HG02623 (cell line): ENCODE measurements around the gene SOAT1.
"Not testable (repeated sequence)": the region's sequence is repeated elsewhere in the genome, so short reads cannot be mapped to it uniquely, and the experiment has no call there.

Experiments used
- ATAC-seq: cut with Tn5 transposase; IDR thresholded peaks from one replicate; pipeline ENCODE4 v1.9.1; 2021; ENCODE audit warnings: moderate library complexity; ENCODE audit not compliant: unreplicated experiment

Gene SOAT1

DNA sequence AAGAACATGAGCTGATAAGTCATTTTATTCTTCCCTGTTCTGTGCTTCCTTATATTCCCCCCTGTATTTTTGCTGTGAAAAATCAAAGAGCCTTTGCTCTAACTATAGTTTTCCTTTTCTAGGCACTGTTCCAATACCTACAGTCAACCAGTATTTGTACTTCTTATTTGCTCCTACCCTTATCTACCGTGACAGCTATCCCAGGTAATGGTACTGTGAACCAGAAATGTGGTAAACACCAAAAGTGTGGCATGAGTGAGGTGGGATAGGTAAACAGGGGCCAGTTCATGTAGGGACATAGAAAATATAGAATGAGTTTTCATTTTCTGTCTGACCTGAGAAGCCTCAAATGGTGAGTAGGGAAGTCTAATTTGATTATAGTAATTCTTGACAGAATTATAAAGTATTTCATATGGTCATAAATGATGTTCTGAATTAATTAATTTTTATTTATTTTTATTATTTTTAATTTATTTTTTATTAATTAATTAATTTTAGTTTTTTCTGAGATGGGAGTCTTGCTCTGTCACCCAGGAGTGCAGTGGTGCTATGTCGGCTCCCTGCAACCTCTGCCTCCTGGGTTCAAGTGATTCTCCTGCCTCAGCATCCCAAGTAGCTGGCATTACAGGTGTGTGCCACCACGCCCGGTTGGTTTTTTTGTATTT, 49.3 kb downstream of the SOAT1 start:
- no peak for ATAC-seq

DNA sequence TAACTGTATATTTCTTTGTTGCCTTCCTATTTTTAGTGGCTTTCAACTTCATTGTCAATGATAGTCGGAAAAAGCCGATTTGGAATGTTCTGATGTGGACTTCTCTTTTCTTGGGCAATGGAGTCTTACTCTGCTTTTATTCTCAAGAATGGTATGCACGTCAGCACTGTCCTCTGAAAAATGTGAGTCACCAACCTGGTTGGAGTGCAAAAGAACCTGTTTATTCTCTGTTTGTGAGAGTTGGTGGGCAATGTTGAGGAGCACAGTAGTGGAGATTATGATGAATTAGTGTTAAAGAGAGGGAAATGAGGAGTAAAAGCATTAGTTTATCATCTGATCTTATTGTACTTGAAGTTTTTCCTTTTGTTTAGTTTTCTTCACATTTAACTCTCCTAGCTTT, 57.7 kb downstream of the SOAT1 start:
- no peak for ATAC-seq

DNA sequence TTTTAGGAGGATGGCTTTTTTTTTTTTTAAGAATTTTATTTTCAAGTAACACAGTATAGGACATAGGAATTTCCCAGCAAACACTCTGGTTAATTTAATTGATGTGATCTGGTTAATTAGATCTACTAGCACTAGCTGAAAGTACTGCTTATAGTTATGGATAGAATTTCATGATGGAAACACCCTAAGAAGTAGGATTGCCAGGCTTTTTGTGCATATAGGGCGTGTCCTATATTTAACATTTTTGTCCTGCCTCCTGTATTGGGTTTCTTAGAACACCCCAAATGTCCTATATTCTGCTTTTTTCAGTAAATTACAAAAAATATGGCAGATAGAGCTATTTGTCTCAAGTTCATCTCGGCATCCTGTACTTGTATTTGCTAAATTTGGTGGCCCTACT, 58.6 kb downstream of the SOAT1 start:
- no peak for ATAC-seq

DNA sequence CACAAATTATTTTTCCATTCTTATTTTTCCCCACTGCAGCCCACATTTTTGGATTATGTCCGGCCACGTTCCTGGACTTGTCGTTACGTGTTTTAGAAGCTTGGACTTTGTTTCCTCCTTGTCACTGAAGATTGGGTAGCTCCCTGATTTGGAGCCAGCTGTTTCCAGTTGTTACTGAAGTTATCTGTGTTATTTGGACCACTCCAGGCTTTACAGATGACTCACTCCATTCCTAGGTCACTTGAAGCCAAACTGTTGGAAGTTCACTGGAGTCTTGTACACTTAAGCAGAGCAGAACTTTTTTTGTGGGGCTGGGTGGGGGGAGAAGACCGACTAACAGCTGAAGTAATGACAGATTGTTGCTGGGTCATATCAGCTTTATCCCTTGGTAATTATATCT, 59.9 kb downstream of the SOAT1 start:
- no peak for ATAC-seq

DNA sequence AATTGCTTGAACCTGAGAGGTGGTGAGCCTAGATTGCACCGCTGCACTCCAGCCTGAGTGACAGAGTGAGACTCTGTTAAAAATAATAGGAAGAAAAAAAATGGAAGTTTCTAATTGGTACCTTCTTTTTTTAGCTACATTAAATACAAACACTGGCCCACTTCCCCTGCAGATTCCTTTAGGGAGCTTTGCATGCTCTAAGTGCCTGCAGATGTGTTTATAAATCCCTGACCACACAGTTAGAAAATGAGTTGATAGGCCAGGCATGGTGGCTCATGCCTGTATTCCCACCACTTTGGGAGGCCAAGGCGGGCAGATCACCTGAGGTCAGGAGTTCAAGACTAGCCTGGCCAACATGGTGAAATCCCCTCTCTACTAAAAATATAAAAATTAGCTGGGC, 68.0 kb downstream of the SOAT1 start:
- ATAC-seq: not testable (repeated sequence)

DNA sequence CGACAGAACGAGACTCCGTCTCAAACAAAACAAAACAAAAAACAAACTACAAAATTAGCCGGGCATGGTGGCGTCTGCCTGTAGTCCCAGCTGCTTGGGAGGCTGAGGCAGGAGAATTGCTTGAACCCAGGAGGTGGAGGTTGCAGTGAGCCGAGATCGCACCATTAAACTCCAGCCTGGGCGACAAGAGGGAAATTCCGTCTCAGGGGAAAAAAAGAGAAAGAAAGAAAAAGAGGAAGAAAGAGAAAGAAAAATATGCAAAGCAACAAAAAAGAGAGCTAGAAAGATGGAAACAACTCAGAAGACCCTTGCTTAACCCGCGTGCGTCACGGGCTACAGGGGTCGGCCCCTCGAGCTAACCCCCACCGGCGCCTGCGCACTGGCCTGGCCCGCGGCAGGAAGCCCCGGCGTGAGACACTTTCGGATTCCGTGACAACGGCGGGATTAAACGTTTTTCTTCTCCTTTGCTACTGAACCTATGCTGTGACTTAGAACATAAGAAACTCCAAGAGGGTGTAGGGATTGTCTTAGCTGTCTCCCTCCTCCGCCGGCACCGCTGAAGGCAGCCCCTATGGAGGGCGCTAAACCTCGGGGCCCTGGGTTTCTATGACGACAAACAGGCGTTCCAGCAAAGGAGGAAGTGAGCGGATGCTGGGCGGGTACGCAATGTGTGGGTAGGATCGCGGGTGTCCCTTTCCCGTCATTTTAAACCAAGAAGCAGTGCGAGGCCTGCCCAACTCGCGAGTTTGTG, 71.9 kb downstream of the SOAT1 start, which contains the start of gene AXDND1:
Gene AXDND1, plus strand, starts transcription at position 630 of the 751 bp plus-strand sequence. CDS start 539 bp downstream, outside the sequence.
- ATAC-seq: peak; percentile 97

DNA sequence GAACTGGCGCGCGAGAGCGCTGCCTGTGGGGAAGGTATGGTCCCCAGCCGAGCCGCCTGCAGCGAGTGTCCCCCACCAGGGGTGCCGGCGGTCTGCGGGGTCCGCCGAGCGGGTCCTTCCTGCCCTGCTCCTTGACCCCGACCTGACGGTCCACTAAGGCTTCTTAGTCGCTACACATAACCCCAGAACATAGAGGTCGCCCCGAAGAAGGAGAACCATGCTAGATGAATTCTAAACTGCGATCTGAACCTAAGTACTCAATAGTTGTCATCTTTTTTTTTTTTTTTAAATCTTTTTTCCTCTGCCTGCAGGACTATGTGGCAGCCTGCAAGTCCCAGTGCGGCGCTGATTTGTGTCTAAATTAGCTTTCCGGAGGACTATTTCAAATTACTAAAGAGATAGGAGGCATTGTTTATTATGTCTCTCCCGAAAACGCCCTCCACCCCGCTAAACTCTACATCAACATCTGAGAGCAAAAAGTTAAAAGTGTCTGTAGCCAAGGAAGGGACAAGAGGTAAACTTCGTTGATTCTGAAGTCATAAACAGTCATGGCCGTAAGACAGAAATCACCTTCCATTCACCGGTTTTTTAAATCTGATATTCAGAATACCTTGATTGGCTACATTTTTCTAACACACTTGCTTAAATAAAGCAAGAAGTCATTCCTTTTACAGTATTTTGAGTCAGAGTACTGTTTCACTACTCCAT, 72.7 kb downstream of the SOAT1 start:
- no peak for ATAC-seq

DNA sequence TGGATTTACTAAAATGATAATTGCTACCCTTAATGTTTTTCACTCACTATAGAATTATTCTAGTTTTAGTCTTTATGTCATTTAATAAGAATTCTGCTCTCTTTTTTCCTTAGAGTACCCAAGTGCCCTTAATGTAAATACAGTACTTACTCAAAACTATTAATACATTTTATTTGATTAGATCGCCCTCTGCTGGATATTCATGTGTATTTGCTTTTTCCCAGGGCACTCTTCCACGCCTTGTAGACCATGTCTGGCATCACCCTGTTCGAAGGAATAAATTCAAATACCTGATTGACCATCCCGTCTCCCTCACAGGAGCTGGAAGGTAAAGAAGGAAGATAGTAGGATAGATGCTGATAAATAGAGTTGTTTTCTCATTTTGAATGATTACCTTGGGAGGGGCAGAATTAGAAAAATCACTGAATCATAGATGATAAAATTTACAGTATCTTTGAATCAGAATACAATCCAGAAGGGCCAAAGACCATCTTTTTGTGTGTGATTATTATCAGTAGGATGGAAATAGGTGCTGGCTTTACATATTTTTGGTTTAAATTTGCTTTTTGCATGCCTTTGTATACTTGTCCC, 76.2 kb downstream of the SOAT1 start:
- ATAC-seq: no peak

DNA sequence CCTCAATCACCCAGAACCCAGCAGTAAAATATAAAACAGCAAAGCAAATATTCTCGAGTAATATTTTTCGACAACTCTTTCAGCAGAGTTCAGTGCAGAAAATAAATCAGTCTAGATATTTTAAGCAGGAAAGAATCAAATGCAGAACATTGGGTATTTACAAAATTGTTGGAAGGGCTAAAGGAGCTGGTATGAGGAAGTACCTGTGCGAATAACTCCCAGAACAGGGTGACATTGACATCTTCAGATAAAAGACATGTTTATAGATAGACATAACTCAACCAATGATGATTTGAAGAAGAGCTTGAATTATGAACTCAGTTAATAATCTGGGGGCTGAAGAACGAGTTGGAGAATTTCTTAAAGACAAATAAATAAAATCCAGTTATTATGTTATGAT, 78.6 kb downstream of the SOAT1 start:
- no peak for ATAC-seq

DNA sequence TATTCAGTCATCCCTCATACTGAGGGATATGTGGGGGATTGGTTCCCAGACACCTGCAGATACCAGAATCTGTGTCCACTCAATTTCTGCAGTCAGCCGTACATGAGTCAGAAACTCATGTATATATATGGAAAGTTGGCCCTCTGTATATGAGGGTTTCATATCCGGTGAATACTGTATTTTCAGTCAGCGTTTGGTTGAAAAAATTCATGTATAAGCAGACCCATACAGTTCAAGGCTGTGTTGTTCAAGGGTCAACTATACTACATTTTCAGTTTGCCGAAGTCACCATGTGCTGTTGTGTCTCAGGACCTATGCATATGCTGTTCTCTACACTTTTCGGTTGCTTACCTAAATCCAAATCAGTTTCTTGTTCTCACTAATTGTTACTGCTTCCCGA, 82.6 kb downstream of the SOAT1 start:
- no peak for ATAC-seq

DNA sequence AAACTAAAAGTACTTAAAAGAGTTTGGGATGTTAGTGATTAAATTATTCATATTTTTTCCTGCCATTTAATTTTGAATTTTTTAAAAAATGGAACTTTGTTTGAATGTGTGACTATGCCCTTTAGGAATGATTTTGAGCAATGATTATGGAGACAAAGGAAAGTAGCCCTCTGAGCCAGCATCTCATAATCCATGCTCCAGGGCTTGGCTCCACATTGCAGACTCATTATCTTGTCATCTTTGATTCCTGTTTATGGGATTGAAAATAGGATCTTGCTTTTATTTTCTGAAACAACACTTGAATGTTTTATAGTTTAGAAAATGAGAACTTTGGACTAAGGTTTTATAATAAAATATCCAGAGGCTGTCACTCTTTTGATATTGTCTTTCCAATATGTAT, 86.7 kb downstream of the SOAT1 start:
- ATAC-seq: no peak

DNA sequence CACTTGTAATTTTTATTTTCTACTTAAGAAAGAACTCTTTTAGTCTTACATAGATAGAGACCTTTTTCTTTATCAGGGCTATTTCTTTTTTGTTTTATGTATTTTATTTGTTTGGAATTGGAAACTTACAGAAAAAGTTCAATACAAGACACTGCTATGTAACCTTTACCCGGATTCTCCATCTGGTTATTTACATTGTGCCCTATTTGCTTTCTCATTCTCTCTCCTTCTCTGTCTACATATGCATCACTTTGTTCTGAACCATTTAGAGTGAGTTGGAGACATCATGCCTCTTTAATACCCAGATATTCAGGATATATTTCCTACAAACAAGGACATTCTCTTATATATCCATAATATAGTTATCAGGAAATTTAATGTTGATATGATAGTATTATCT, 90.4 kb downstream of the SOAT1 start:
- no peak for ATAC-seq

DNA sequence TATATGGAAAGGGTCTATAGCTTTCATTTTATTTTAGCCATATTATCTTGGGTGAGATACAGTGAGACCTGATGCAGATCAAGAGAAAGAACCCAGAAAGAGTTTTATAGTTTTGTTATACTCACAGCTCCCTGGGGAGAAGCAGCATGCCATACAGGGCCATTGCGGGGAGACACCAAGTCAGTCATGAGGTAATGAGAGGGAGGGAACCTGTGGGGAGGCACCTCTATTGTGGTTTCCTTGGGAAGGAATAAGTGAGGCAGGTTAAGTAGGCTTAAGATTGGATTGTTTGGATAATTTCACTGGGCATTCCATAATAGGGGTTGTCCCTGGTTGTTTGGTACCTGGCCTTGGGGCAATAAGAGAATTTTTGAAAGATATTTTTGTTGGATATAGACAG, 91.9 kb downstream of the SOAT1 start:
- no peak for ATAC-seq

DNA sequence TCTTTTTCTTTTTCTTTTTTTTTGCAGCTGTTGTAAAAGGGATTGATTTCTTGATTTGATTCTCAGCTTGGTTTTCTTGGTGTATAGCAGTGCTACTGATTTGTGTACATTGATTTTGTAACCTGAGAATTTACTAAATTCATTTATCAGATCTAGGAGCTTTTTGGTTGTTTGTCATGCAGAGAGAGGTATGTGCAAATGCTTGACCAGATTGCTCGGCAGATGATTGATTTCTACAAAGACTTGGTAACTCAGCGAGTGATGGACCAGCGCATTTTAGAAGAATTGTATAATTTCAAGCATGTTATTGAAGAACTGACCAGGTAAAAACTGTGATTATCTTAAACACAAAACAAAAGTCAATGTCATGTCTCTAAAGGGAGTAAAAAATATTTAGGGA, 100.1 kb downstream of the SOAT1 start:
- ATAC-seq: no peak

DNA sequence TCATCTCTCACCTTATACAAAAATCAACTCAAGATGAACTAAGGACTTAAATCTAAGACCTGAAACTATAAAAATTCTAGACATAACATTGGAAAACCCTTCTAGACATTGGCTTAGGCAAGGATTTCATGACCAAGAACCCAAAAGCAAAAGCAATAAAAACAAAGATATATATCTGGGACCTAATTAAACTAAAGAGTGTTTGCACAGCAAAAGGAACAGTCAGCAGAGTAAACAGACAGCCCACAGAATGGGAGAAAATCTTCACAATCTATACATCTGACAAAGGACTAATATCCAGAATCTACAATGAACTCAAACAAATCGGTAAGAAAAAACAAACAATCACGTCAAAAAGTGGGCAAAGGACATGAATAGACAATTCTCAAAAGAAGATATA, 105.8 kb downstream of the SOAT1 start:
- ATAC-seq: not testable (repeated sequence)
